Middle frontal gyrus (tissue), 1 donor: ENCODE measurements around the gene CACNG3.
"Not testable (repeated sequence)": the region's sequence is repeated elsewhere in the genome, so short reads cannot be mapped to it uniquely, and the experiment has no call there.

Source experiments
- DNase-seq: peaks from one replicate; pipeline ENCODE4 v3.0.0-alpha.2; 2015; ENCODE audit warnings: low spot score; ENCODE audit errors: extremely low spot score

CACNG3 gene

GRCh38 chr16:24332178-24332577, 76.0 kb downstream of the CACNG3 start:
- no peak for DNase-seq

- no peak for DNase-seq
Observed at GRCh38 chr16:24332582-24333090, 76.5 kb downstream of the CACNG3 start.

- no peak for DNase-seq
Observed at GRCh38 chr16:24336491-24336890, 80.4 kb downstream of the CACNG3 start.

- no peak for DNase-seq
Observed at GRCh38 chr16:24337013-24337412, 80.9 kb downstream of the CACNG3 start.

GRCh38 chr16:24343829-24344228, 87.7 kb downstream of the CACNG3 start:
- DNase-seq = not testable (repeated sequence)

GRCh38 chr16:24344784-24345183, 88.6 kb downstream of the CACNG3 start:
- no peak for DNase-seq

GRCh38 chr16:24345704-24346103, 89.6 kb downstream of the CACNG3 start:
- no peak for DNase-seq

- DNase-seq = no peak
Observed at GRCh38 chr16:24346734-24347133, 90.6 kb downstream of the CACNG3 start.

- no peak for DNase-seq
Observed at GRCh38 chr16:24347556-24347955, 91.4 kb downstream of the CACNG3 start.

- DNase-seq = no peak
Observed at GRCh38 chr16:24348545-24349290, 92.6 kb downstream of the CACNG3 start.

GRCh38 chr16:24349320-24349719, 93.2 kb downstream of the CACNG3 start:
- no peak for DNase-seq

- no peak for DNase-seq
Observed at GRCh38 chr16:24352746-24353145, 96.6 kb downstream of the CACNG3 start.

GRCh38 chr16:24353622-24354021, 97.5 kb downstream of the CACNG3 start:
- DNase-seq = no peak

GRCh38 chr16:24357511-24357910, 101.4 kb downstream of the CACNG3 start:
- no peak for DNase-seq

GRCh38 chr16:24358117-24358516, 102.0 kb downstream of the CACNG3 start:
- DNase-seq = no peak

GRCh38 chr16:24359490-24359889, 103.4 kb downstream of the CACNG3 start:
- no peak for DNase-seq

GRCh38 chr16:24360936-24361335, 104.8 kb downstream of the CACNG3 start:
- no peak for DNase-seq

- DNase-seq = no peak
Observed at GRCh38 chr16:24364596-24364995, 108.5 kb downstream of the CACNG3 start.

- no peak for DNase-seq
Observed at GRCh38 chr16:24367186-24367710, 111.1 kb downstream of the CACNG3 start.

- peak; percentile 49 for DNase-seq
Observed at GRCh38 chr16:24372824-24373223, 116.7 kb downstream of the CACNG3 start.

GRCh38 chr16:24378999-24379398, 122.9 kb downstream of the CACNG3 start:
- DNase-seq = no peak

GRCh38 chr16:24381470-24382118, 125.5 kb downstream of the CACNG3 start:
- no peak for DNase-seq
